GM19468 (cell line): ENCODE measurements around the gene ACTG1.

Source experiments
- ATAC-seq: cut with Tn5 transposase; IDR thresholded peaks from one replicate; pipeline ENCODE4 v1.9.1; 2021; ENCODE audit warnings: mild to moderate bottlenecking, moderate library complexity, moderate number of reproducible peaks; ENCODE audit not compliant: unreplicated experiment; ENCODE audit errors: extremely low read depth

The ACTG1 gene

GRCh38 chr17:81502471-81503017, 10.1 kb downstream of the ACTG1 start:
- no peak for ATAC-seq

GRCh38 chr17:81500047-81500446, 12.6 kb downstream of the ACTG1 start:
- no peak for ATAC-seq

- ATAC-seq = no peak
Measured at GRCh38 chr17:81499601-81499970, 13.0 kb downstream of the ACTG1 start.

GRCh38 chr17:81498953-81499600, 13.5 kb downstream of the ACTG1 start:
- no peak for ATAC-seq

GRCh38 chr17:81494626-81495377, 17.8 kb downstream of the ACTG1 start:
- ATAC-seq = no peak

GRCh38 chr17:81493198-81494038, 19.2 kb downstream of the ACTG1 start:
- ATAC-seq = no peak

GRCh38 chr17:81492706-81493105, 19.9 kb downstream of the ACTG1 start:
- no peak for ATAC-seq

GRCh38 chr17:81492202-81492601, 20.4 kb downstream of the ACTG1 start:
- no peak for ATAC-seq

- no peak for ATAC-seq
Measured at GRCh38 chr17:81491761-81492160, 20.8 kb downstream of the ACTG1 start.

- ATAC-seq = no peak
Measured at GRCh38 chr17:81491181-81491581, 21.4 kb downstream of the ACTG1 start.

GRCh38 chr17:81489998-81490992, 22.3 kb downstream of the ACTG1 start:
- no peak for ATAC-seq

- no peak for ATAC-seq
Measured at GRCh38 chr17:81489012-81489997, 23.3 kb downstream of the ACTG1 start.

- ATAC-seq = no peak
Measured at GRCh38 chr17:81488276-81488860, 24.2 kb downstream of the ACTG1 start.

GRCh38 chr17:81487487-81488275, 24.9 kb downstream of the ACTG1 start:
- no peak for ATAC-seq

GRCh38 chr17:81487089-81487486, 25.5 kb downstream of the ACTG1 start:
- no peak for ATAC-seq

GRCh38 chr17:81486199-81486810, 26.3 kb downstream of the ACTG1 start:
- no peak for ATAC-seq
